Stimulated activated CD8-positive, alpha-beta memory T cell treated with anti-CD3 and anti-CD28 coated beads, Interleukin-7, amount 100 ng/mL, for 1 hour (primary cell): ENCODE results near the gene KRT78.

Experiments used
- DNase-seq, 2 donors: peaks; one replicate each; pipeline ENCODE4 v3.0.0-alpha.2; 2020; ENCODE audit warnings: low read depth in 2 of 2

The KRT78 gene

GRCh38 chr12:52838609-52839435 lies 10.0 kb downstream of the KRT78 start:
- DNase-seq, result no peak

GRCh38 chr12:52837781-52838608 lies 10.8 kb downstream of the KRT78 start:
- DNase-seq, result no peak

- no peak for DNase-seq
Measured at GRCh38 chr12:52837413-52837741, 11.4 kb downstream of the KRT78 start.

- DNase-seq, result no peak
Measured at GRCh38 chr12:52836491-52837412, 12.0 kb downstream of the KRT78 start.

GRCh38 chr12:52836042-52836466 lies 12.7 kb downstream of the KRT78 start:
- DNase-seq, result peak; percentile 26 to 30

- DNase-seq, result no peak
Measured at GRCh38 chr12:52835271-52836041, 13.3 kb downstream of the KRT78 start.

- no peak for DNase-seq
Measured at GRCh38 chr12:52834727-52835001, 14.1 kb downstream of the KRT78 start.

GRCh38 chr12:52833922-52834726 lies 14.7 kb downstream of the KRT78 start, which contains the start of gene KRT79:
TSS of gene KRT79 (minus strand) at chr12:52834311. CDS start at chr12:52834260, 51 bp downstream.
- DNase-seq, result no peak

- DNase-seq, result no peak
Measured at GRCh38 chr12:52832985-52833905, 15.5 kb downstream of the KRT78 start.

GRCh38 chr12:52832451-52832850 lies 16.3 kb downstream of the KRT78 start:
- DNase-seq, result no peak

GRCh38 chr12:52831251-52831650 lies 17.5 kb downstream of the KRT78 start:
- no peak for DNase-seq

GRCh38 chr12:52829986-52830770 lies 18.6 kb downstream of the KRT78 start:
- no peak for DNase-seq

GRCh38 chr12:52828591-52829021 lies 20.2 kb downstream of the KRT78 start:
- DNase-seq, result no peak

- DNase-seq, result no peak
Measured at GRCh38 chr12:52828156-52828555, 20.6 kb downstream of the KRT78 start.

GRCh38 chr12:52827499-52828090 lies 21.2 kb downstream of the KRT78 start:
- no peak for DNase-seq

GRCh38 chr12:52826611-52827498 lies 21.9 kb downstream of the KRT78 start:
- no peak for DNase-seq

- DNase-seq, result no peak
Measured at GRCh38 chr12:52825961-52826360, 22.8 kb downstream of the KRT78 start.
